H1 (cell line): ENCODE data around the gene UGT1A9.

Experiments used
- EP300 ChIP-seq, 2 experiments: IDR thresholded peaks; 1 replicate in 1 of 2; 2 replicates in 1 of 2; pipeline ENCODE4 v1.6.1; 2011 to 2012; ENCODE audit warnings: low read depth in 2 of 2, low read length in 2 of 2, mild to moderate bottlenecking in 2 of 2, borderline replicate concordance in 1 of 2, inconsistent platforms in 1 of 2, moderate library complexity in 1 of 2
- POLR2AphosphoS5 ChIP-seq: IDR thresholded peaks from 2 replicates; pipeline ENCODE4 v1.6.1; 2011; ENCODE audit warnings: low read depth, low read length
- ZNF274 ChIP-seq: IDR thresholded peaks from 2 replicates; pipeline ENCODE4 v1.7.0; 2012; ENCODE audit warnings: low read length, borderline replicate concordance; ENCODE audit errors: extremely low read depth
- TF ChIP-seq, protein P1 (sequence below), 3 experiments: IDR thresholded peaks; 1 replicate in 2 of 3; 2 replicates in 1 of 3; pipeline versions ENCODE4 v1.5.1 to v1.6.1; 2011; ENCODE audit warnings: low read length in 3 of 3, mild to moderate bottlenecking in 3 of 3, inconsistent platforms in 2 of 3, low read depth in 1 of 3, moderate library complexity in 1 of 3; ENCODE audit not compliant: insufficient read depth in 1 of 3; ENCODE audit errors: control extremely low read depth in 1 of 3

DNA sequence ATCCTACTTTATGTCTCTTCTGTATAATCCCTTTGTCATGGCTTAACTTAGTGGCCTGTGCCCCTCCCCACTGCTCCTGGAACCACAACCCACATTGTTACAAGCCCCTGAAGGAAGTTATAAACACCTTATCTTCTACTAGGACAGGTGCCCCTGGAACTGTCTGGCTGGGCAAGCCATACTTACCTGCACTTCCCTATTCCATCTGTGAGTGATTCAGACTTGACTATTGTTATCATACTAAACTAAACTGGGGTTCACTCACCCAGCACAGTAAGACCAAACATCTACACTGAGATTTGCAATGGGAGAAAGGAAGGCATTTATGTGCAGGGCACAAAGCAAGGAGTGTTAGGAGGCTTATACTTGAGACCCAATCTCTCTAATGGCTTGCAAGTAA, 17.3 kb downstream of the UGT1A9 start:
- TF ChIP-seq POLR2AphosphoS5 (no peak), EP300 (IDR thresholded peaks at IDR 0.05; ENCODE audit: borderline replicate concordance in 1 of 2, low read depth in 2 of 2, low read length in 2 of 2) (no peak), ZNF274 (no peak)
- TF ChIP-seq, protein P1, sequence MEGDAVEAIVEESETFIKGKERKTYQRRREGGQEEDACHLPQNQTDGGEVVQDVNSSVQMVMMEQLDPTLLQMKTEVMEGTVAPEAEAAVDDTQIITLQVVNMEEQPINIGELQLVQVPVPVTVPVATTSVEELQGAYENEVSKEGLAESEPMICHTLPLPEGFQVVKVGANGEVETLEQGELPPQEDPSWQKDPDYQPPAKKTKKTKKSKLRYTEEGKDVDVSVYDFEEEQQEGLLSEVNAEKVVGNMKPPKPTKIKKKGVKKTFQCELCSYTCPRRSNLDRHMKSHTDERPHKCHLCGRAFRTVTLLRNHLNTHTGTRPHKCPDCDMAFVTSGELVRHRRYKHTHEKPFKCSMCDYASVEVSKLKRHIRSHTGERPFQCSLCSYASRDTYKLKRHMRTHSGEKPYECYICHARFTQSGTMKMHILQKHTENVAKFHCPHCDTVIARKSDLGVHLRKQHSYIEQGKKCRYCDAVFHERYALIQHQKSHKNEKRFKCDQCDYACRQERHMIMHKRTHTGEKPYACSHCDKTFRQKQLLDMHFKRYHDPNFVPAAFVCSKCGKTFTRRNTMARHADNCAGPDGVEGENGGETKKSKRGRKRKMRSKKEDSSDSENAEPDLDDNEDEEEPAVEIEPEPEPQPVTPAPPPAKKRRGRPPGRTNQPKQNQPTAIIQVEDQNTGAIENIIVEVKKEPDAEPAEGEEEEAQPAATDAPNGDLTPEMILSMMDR (IDR thresholded peaks at IDR 0.05; ENCODE audit: control extremely low read depth in 1 of 3, insufficient read depth in 1 of 3, low read depth in 1 of 3, low read length in 3 of 3): no peak
